DND-41 (cell line): ENCODE data around the gene MKNK1.

Experiments used
- ATAC-seq: fragments of 200-7000 bp; cut with Tn5 transposase; 3 replicates; pipeline ENCODE4 v1.9.1; 2021; ENCODE audit warnings: low read depth; ENCODE audit not compliant: insufficient read depth
- DNase-seq: peaks from one replicate; pipeline ENCODE4 v3.0.0-alpha.2; 2020
- H2AFZ ChIP-seq: 2 replicates; pipeline ENCODE4 v1.6.0; 2012; ENCODE audit warnings: low read depth, low read length
- H3K27ac ChIP-seq: 2 replicates; pipeline ENCODE4 v1.5.1; 2012; ENCODE audit warnings: low read length, inconsistent platforms
- H3K27me3 ChIP-seq: fragments of 200-600 bp; sonication (generic); 2 replicates; pipeline ENCODE4 v1.6.0; 2012; ENCODE audit warnings: low read length, mild to moderate bottlenecking, inconsistent platforms; ENCODE audit not compliant: insufficient read depth, poor library complexity
- H3K36me3 ChIP-seq: 2 replicates; pipeline ENCODE4 v1.5.1; 2012; ENCODE audit warnings: low read length, inconsistent platforms; ENCODE audit not compliant: insufficient read depth
- H3K4me1 ChIP-seq: 2 replicates; pipeline ENCODE4 v1.5.1; 2012; ENCODE audit warnings: mild to moderate bottlenecking, low read length; ENCODE audit not compliant: insufficient read depth
- H3K4me2 ChIP-seq: 2 replicates; pipeline ENCODE4 v1.6.0; 2012; ENCODE audit warnings: mild to moderate bottlenecking, moderate library complexity, low read length, inconsistent platforms; ENCODE audit not compliant: insufficient read depth
- H3K4me3 ChIP-seq, 2 experiments: fragments of 200-600 bp in 1 of 2; shearing (Covaris generic) in 1 of 2; 2 replicates each; pipeline ENCODE4 v1.5.1; 2012 to 2016; ENCODE audit warnings: inconsistent platforms in 2 of 2, low read length in 2 of 2, mild to moderate bottlenecking in 2 of 2, low read depth in 1 of 2, moderate library complexity in 1 of 2
- H3K79me2 ChIP-seq: 2 replicates; pipeline ENCODE4 v1.6.0; 2012; ENCODE audit warnings: low read length, inconsistent platforms; ENCODE audit not compliant: insufficient read depth
- H3K9ac ChIP-seq: 2 replicates; pipeline ENCODE4 v1.6.0; 2012; ENCODE audit warnings: low read depth, mild to moderate bottlenecking, inconsistent platforms, low read length, moderate library complexity
- H3K9me3 ChIP-seq: 2 replicates; pipeline ENCODE4 v1.5.1; 2012; ENCODE audit warnings: low read length, moderate library complexity, mild to moderate bottlenecking, inconsistent platforms; ENCODE audit not compliant: insufficient read depth, severe bottlenecking
- H4K20me1 ChIP-seq: 2 replicates; pipeline ENCODE4 v1.6.0; 2012; ENCODE audit warnings: low read length; ENCODE audit not compliant: insufficient read depth
- EZH2 ChIP-seq: IDR thresholded peaks from 3 replicates; pipeline ENCODE4 v1.6.1; 2012; ENCODE audit warnings: borderline replicate concordance, low read depth, mild to moderate bottlenecking, moderate library complexity, low read length, inconsistent platforms; ENCODE audit not compliant: severe bottlenecking
- TF ChIP-seq, protein P1 (sequence below): IDR thresholded peaks from 2 replicates; pipeline ENCODE4 v1.5.1; 2012; ENCODE audit warnings: borderline replicate concordance, low read length, moderate library complexity, mild to moderate bottlenecking; ENCODE audit not compliant: poor library complexity, severe bottlenecking; ENCODE audit errors: extremely low read depth

MKNK1 gene

DNA sequence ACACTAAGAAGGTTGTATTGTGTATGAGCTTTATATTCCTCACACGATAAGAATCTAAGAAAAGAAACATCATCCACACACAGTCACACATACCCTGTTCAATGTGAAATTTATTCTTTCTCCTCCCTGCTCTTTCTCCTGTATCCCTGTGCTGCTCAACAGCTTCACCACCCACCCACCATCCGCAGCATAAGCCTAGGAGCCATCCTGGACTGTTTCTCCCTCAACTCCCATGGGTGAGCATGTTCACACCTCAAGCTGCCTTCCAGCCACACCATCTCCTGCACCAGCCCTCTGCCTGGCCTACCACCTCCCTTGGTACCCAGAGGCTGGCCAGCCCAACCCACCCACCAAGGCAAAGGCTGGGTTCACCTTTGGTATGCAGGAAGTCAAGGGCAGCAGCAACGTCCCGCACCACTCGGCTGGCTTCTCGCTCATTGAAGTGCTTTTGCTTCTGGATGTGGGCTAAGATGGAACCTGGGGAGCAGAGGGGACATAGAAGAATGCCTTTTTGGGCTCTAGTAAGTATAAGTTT is 32.3 kb downstream of the MKNK1 start:
- Histone ChIP-seq H3K4me1 (no peaks in the 10 kb centered on the region), H3K9me3 (no peaks in the 10 kb centered on the region), H3K27ac (no peak overlapping the region), H3K79me2 (no peaks in the 10 kb centered on the region), H3K4me3 (no peak overlapping the region), H3K4me2 (no peak overlapping the region), H4K20me1 (no peaks in the 10 kb centered on the region), H3K9ac (no peak overlapping the region), H3K27me3 (no peaks in the 10 kb centered on the region), H2AFZ (no peak overlapping the region), H3K36me3 (peaks cover 3% of the 10 kb centered on the region)
- no peak for TF ChIP-seq EZH2
- DNase-seq (no peak), ATAC-seq (no peak)

DNA sequence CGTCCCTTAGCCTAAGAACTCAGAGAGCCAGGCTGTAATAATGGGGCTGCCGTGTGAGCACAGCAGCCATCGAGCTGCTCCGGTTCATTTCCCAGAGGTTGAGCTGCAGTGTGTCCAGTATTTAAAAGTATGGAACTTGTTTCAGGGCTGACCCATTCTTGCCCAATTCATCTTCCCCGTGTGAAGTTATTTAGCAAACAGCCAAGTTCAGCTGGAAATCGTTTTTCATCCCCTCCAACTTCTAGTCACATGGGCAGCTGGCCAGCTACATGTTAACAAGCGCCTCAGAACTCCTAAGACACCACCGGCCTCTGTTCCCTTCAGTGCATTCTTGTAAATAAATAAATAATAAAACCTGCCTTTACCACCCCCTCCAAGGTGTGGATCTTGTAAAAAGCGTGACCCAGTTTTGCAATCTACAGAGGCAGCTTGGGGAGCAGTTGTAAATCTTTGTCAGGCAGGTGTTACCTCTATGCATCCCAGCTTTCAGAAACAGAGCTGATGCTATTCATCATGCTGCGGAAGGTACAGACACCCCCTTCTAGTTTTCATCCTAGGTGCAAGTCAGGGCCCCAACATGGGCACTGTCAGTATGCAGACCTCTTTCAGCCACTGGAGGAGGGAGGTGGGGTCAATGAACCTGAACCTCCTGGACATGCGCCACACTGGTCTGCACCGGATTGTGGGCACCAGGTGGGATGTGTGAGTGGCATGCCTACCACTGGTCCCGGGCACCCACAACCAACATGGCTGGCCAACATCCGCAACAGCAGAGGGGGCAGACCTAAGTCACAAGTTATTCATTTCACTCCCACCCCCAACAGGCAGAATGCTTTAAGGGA is 34.0 kb downstream of the MKNK1 start:
- Histone ChIP-seq H3K79me2 (no peaks in the 10 kb centered on the region), H3K4me1 (no peaks in the 10 kb centered on the region), H3K36me3 (peaks cover 3% of the 10 kb centered on the region), H3K9me3 (no peaks in the 10 kb centered on the region), H3K27ac (no peak overlapping the region), H3K4me2 (no peak overlapping the region), H3K9ac (no peak overlapping the region), H3K4me3 (no peak overlapping the region), H2AFZ (no peak overlapping the region), H3K27me3 (no peaks in the 10 kb centered on the region), H4K20me1 (no peaks in the 10 kb centered on the region)
- ATAC-seq (no peak), DNase-seq (no peak)
- no peak for TF ChIP-seq EZH2
- TF ChIP-seq, protein P1, sequence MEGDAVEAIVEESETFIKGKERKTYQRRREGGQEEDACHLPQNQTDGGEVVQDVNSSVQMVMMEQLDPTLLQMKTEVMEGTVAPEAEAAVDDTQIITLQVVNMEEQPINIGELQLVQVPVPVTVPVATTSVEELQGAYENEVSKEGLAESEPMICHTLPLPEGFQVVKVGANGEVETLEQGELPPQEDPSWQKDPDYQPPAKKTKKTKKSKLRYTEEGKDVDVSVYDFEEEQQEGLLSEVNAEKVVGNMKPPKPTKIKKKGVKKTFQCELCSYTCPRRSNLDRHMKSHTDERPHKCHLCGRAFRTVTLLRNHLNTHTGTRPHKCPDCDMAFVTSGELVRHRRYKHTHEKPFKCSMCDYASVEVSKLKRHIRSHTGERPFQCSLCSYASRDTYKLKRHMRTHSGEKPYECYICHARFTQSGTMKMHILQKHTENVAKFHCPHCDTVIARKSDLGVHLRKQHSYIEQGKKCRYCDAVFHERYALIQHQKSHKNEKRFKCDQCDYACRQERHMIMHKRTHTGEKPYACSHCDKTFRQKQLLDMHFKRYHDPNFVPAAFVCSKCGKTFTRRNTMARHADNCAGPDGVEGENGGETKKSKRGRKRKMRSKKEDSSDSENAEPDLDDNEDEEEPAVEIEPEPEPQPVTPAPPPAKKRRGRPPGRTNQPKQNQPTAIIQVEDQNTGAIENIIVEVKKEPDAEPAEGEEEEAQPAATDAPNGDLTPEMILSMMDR = no peak

DNA sequence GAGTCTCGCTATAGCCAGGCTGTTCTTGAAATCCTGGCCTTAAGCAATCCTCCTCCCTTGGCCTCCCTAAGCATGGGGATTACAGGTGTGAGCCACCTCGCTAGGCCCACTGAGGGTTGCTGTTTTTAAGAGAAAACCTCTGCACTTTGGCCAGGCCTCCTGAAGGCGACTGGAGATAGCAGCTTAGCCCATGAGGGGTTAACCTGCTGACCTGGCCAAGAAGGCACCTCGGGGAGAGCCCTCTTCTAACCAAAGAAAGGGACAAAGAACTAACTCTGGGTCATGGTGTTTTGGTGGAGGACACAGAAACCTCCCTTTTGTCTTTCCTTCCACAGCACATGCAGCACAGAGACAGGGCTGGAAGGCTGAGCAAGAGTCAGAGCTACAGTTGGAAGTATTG is 35.0 kb downstream of the MKNK1 start:
- Histone ChIP-seq H3K9me3 (no peaks in the 10 kb centered on the region), H3K27ac (no peak overlapping the region), H3K36me3 (peaks cover under 1% of the 10 kb centered on the region; the same call in 1 of the 2 replicates), H3K79me2 (no peaks in the 10 kb centered on the region), H3K4me2 (no peak overlapping the region), H3K9ac (no peak overlapping the region), H4K20me1 (no peaks in the 10 kb centered on the region), H3K4me3 (no peak overlapping the region), H2AFZ (no peak overlapping the region), H3K27me3 (no peaks in the 10 kb centered on the region), H3K4me1 (no peaks in the 10 kb centered on the region)
- DNase-seq (no peak), ATAC-seq (no peak)
- TF ChIP-seq, protein P1 = no peak
- no peak for TF ChIP-seq EZH2

DNA sequence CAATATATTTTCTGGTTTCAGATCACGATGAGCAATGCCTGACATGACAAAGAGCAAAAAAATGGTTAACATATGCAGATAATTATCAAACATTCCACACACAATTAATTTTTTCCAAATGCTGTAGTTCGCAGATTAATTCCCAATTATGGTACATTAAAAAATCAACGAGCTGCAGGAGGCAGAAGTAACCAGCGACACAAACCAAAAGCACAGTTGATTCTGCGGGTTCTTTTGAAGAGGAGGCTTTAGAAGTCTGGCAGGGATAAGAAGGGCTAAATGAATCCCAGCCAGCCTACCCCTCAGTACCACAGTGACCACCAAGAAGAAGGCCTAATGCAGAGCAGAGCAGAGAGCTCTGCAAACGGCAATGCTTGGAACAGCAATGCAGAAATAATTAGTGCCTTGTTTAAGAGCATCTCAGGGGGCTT is 35.6 kb downstream of the MKNK1 start:
- TF ChIP-seq, protein P1 = no peak
- TF ChIP-seq EZH2 = no peak
- Histone ChIP-seq H4K20me1 (no peaks in the 10 kb centered on the region), H3K79me2 (no peaks in the 10 kb centered on the region), H3K4me3 (no peak overlapping the region), H3K36me3 (no peaks in the 10 kb centered on the region), H2AFZ (no peak overlapping the region), H3K4me1 (no peaks in the 10 kb centered on the region), H3K9ac (no peak overlapping the region), H3K9me3 (no peaks in the 10 kb centered on the region), H3K27me3 (no peaks in the 10 kb centered on the region), H3K4me2 (no peak overlapping the region), H3K27ac (no peak overlapping the region)
- DNase-seq (no peak), ATAC-seq (no peak)
